Body of pancreas (tissue), 4 donors: ENCODE results near the gene CDC14B. TPM values are rescaled to one million over a fixed set of nuclear protein-coding genes. Genes with fewer than 3 reads are reported as not detected.

Experiments
- ATAC-seq: fragments of 150-250 bp; one replicate; pipeline ENCODE4 v1.9.1; 2016
- DNase-seq, 4 donors: peaks; one replicate each; pipeline ENCODE4 v3.0.0-alpha.2; 2019
- H3K27ac ChIP-seq, 4 donors: fragments of 200-600 bp; sonication (generic); 1 replicate in 3 of 4; 2 replicates in 1 of 4; pipeline versions ENCODE4 v1.5.1 to v1.6.1; 2016 to 2019; ENCODE audit warnings: mild to moderate bottlenecking in 1 of 4, mixed read lengths in 1 of 4, moderate library complexity in 1 of 4
- H3K27me3 ChIP-seq, 2 donors: fragments of 200-600 bp; sonication (generic); one replicate each; pipeline ENCODE4 v1.6.0; 2016; ENCODE audit warnings: mild to moderate bottlenecking in 1 of 2
- H3K36me3 ChIP-seq, 2 donors: fragments of 200-600 bp; sonication (generic); replicated peaks in 1 of 2; 2 replicates each; pipeline ENCODE4 v1.5.1; 2016; ENCODE audit warnings: low read depth in 2 of 2; ENCODE audit not compliant: insufficient read depth in 1 of 2
- H3K4me1 ChIP-seq: fragments of 200-600 bp; sonication (generic); one replicate; pipeline ENCODE4 v1.6.0; 2016
- H3K4me3 ChIP-seq, 2 donors: fragments of 200-600 bp; sonication (generic); 1 replicate in 1 of 2; 2 replicates in 1 of 2; pipeline ENCODE4 v1.5.1; 2016 to 2019
- H3K9me3 ChIP-seq, 3 donors: fragments of 200-600 bp; sonication (generic); 1 replicate in 2 of 3; 2 replicates in 1 of 3; pipeline ENCODE4 v1.5.1; 2016
- CTCF ChIP-seq, 7 experiments: fragments of 450-650 bp in 4 of 7; fragments of 200-600 bp in 3 of 7; sonication (generic) in 3 of 7; IDR thresholded peaks; one replicate each; pipeline ENCODE4 v1.5.1; 2016 to 2019; ENCODE audit warnings: antibody characterized with exemption in 7 of 7
- POLR2A ChIP-seq, 3 donors: fragments of 450-650 bp; IDR thresholded peaks; one replicate each; pipeline ENCODE4 v1.6.1; 2016; ENCODE audit warnings: antibody characterized with exemption in 3 of 3, mild to moderate bottlenecking in 2 of 3
- WGBS, 2 donors: methylation state at CpG; one replicate each; pipeline ENCODE4 v1.1.5; 2017; 5-methylcytosine and 5-hydroxymethylcytosine counted together
- intact Hi-C: fragments of 100-400 bp; cut with DNase I; formaldehyde crosslinking; loops from one replicate; pipeline ENCODE4 v1.15.1; 2023
- total RNA-seq, 2 donors: library from RNA; depleted of rRNA; stranded (reverse); fragments of >200 nt; gene quantifications; one replicate each; pipeline ENCODE4 v1.1.0, GENCODE V29; 2016

CDC14B gene
- total RNA-seq, 2 donors from 2014 or later, result 10.9 to 16.1 TPM

- Histone ChIP-seq H3K9me3 (no peaks in the 10 kb centered on the region), H3K4me3 (no peak overlapping the region), H3K27ac (no peak overlapping the region), H3K4me1 (no peaks in the 10 kb centered on the region), H3K27me3 (no peaks in the 10 kb centered on the region), H3K36me3 (peaks cover 0 to 5% of the 10 kb centered on the region in 2 donors)
- no peak for ATAC-seq
- intact Hi-C loops, result no loop called here
- WGBS, 2 donors, result 88 to 94% methylated on average over 7 of the region's 7 CpGs
- no peak for TF ChIP-seq POLR2A (IDR thresholded peaks at IDR 0.05)
- no peak for TF ChIP-seq CTCF (IDR thresholded peaks at IDR 0.05)
- DNase-seq, result no peak
Observed at GRCh38 chr9:96519095-96519494, 100.5 kb downstream of the CDC14B start.

GRCh38 chr9:96515621-96516470, 103.8 kb downstream of the CDC14B start:
- TF ChIP-seq CTCF (IDR thresholded peaks at IDR 0.05) (no peak), POLR2A (IDR thresholded peaks at IDR 0.05) (no peak)
- no peaks in the 10 kb centered on the region for H3K9me3 ChIP-seq
- no peaks in the 10 kb centered on the region for H3K4me1 ChIP-seq
- no peak overlapping the region for H3K27ac ChIP-seq
- H3K36me3 ChIP-seq, result no peaks in the 10 kb centered on the region
- intact Hi-C loops, result no loop called here
- no peak for ATAC-seq
- no peak overlapping the region for H3K4me3 ChIP-seq
- no peak for DNase-seq
- 75 to 81% methylated on average over 5 of the region's 5 CpGs for WGBS, 2 donors
- no peaks in the 10 kb centered on the region for H3K27me3 ChIP-seq

GRCh38 chr9:96514800-96515158, 104.9 kb downstream of the CDC14B start:
- no peak for ATAC-seq
- Histone ChIP-seq H3K4me3 (no peak overlapping the region), H3K9me3 (no peaks in the 10 kb centered on the region), H3K27me3 (no peaks in the 10 kb centered on the region), H3K4me1 (no peaks in the 10 kb centered on the region), H3K36me3 (no peaks in the 10 kb centered on the region), H3K27ac (no peak overlapping the region)
- TF ChIP-seq CTCF (IDR thresholded peaks at IDR 0.05) (no peak), POLR2A (IDR thresholded peaks at IDR 0.05) (no peak)
- intact Hi-C loops, result no loop called here
- 73 to 75% methylated on average over 3 of the region's 3 CpGs for WGBS, 2 donors
- DNase-seq, result no peak

GRCh38 chr9:96514108-96514799, 105.4 kb downstream of the CDC14B start:
- 81 to 84% methylated on average over 9 of the region's 9 CpGs for WGBS, 2 donors
- no peaks in the 10 kb centered on the region for H3K27me3 ChIP-seq
- DNase-seq (no peak), ATAC-seq (no peak)
- no peaks in the 10 kb centered on the region for H3K36me3 ChIP-seq
- H3K4me3 ChIP-seq, result no peak overlapping the region
- TF ChIP-seq CTCF (IDR thresholded peaks at IDR 0.05), result no peak
- no peaks in the 10 kb centered on the region for H3K4me1 ChIP-seq
- intact Hi-C loops, result no loop called here
- no peaks in the 10 kb centered on the region for H3K9me3 ChIP-seq
- no peak overlapping the region for H3K27ac ChIP-seq
